ENCODE data around the gene VTI1B. TPM values are rescaled to one million over a fixed set of nuclear protein-coding genes. Genes with fewer than 3 reads are reported as not detected.

Gene VTI1B
- total and polyA plus RNA-seq, 10 of the 15 experiments (the other 5 are each of a cell fraction or from before 2014, with no cell fraction given), result 15.0 to 117 (median 50.5) TPM

- TF ChIP-seq BCLAF1 (IDR thresholded peaks at IDR 0.05) (no peak), ATF7 (IDR thresholded peaks at IDR 0.05; ENCODE audit: low read depth) (no peak), SMC3 (IDR thresholded peaks at IDR 0.05; ENCODE audit: borderline replicate concordance, low read length) (no peak), HSF1 (IDR thresholded peaks at IDR 0.05; ENCODE audit: low read depth, low read length) (no peak), SP1 (IDR thresholded peaks at IDR 0.05; ENCODE audit: low read depth, low read length) (no peak), RCOR1 (conservative IDR thresholded peaks at IDR 0.05; ENCODE audit: low read depth, low read length) (no peak), ATF2 (IDR thresholded peaks at IDR 0.05; ENCODE audit: low read length) (no peak), STAT1 (conservative IDR thresholded peaks at IDR 0.05) (no peak), SUZ12 (IDR thresholded peaks at IDR 0.05; ENCODE audit: unreplicated experiment) (no peak), USF1 (IDR thresholded peaks at IDR 0.05; ENCODE audit: borderline replicate concordance, extremely low read length, insufficient read depth, low read depth, low read length) (no peak), PAX5 (IDR thresholded peaks at IDR 0.05; ENCODE audit: borderline replicate concordance, low read depth, low read length) (no peak), SMAD5 (IDR thresholded peaks at IDR 0.05; ENCODE audit: low read depth) (peak; percentile 61; the same call in 1 of the 2 replicates), KAT2A (conservative IDR thresholded peaks at IDR 0.05; ENCODE audit: control insufficient read depth, low read depth, low read length) (no peak), ZZZ3 (IDR thresholded peaks at IDR 0.05; ENCODE audit: control insufficient read depth, insufficient read length, low read depth) (no peak), MLLT1 (IDR thresholded peaks at IDR 0.05) (no peak), MYB (IDR thresholded peaks at IDR 0.05; ENCODE audit: borderline replicate concordance, low read depth, low read length) (no peak), RFX5 (IDR thresholded peaks at IDR 0.05; ENCODE audit: low read depth, low read length) (no peak), CEBPB (IDR thresholded peaks at IDR 0.05; ENCODE audit: borderline replicate concordance in 1 of 2, low read depth in 2 of 2, low read length in 2 of 2) (peak in 1 of 2 experiments; percentile 80; a peak in 2 of 4 replicates), CBFB (IDR thresholded peaks at IDR 0.05; ENCODE audit: low read depth) (no peak), SREBF2 (IDR thresholded peaks at IDR 0.05; ENCODE audit: low read length) (no peak)
Observed at GRCh38 chr14:67695394-67695949, 21.0 kb upstream of the VTI1B start, which contains the start of gene RDH11 (continued).

All from GM12878 (cell line).